NCI-H526 treated with DMSO at 0.1 percent for 48 hours (cell line): Measurements from ENCODE around the gene NLRP9.
"Not testable (repeated sequence)": the region's sequence is repeated elsewhere in the genome, so short reads cannot be mapped to it uniquely, and the experiment has no call there.

Experiments used
- DNase-seq: peaks from one replicate; lab custom pipeline; 2025; lab: John Stamatoyannopoulos, UW

NLRP9 gene

GRCh38 chr19:55738302-55738701, at the start of gene NLRP9:
NLRP9 (minus strand) TSS chr19:55738402; CDS start chr19:55738374, 28 bp downstream.
- no peak for DNase-seq

GRCh38 chr19:55781112-55781511, 42.9 kb upstream of the NLRP9 start:
- no peak for DNase-seq

- no peak for DNase-seq
These were observed 40.1 kb upstream of the NLRP9 start for GRCh38 chr19:55778331-55778730.

GRCh38 chr19:55777528-55777927, 39.3 kb upstream of the NLRP9 start:
- peak; percentile 31 for DNase-seq

GRCh38 chr19:55769632-55770031, 31.4 kb upstream of the NLRP9 start:
- not testable (repeated sequence) for DNase-seq

- DNase-seq, result not testable (repeated sequence)
These were observed 30.6 kb upstream of the NLRP9 start, which contains the start of gene RFPL4AL1 for GRCh38 chr19:55768818-55769217. RFPL4AL1 (plus strand) TSS chr19:55769118; CDS start chr19:55771805, 2,687 bp downstream.

- DNase-seq, result no peak
These were observed 28.3 kb upstream of the NLRP9 start for GRCh38 chr19:55766466-55766865.

GRCh38 chr19:55758797-55759196, 20.6 kb upstream of the NLRP9 start, which contains the start of gene RFPL4A:
RFPL4A (plus strand) TSS chr19:55759097; CDS start chr19:55761801, 2,704 bp downstream.
- not testable (repeated sequence) for DNase-seq

- DNase-seq, result not testable (repeated sequence)
These were observed 18.6 kb upstream of the NLRP9 start for GRCh38 chr19:55756808-55757207.

GRCh38 chr19:55753401-55753800, 15.2 kb upstream of the NLRP9 start:
- no peak for DNase-seq

- DNase-seq, result no peak
These were observed 12.5 kb upstream of the NLRP9 start for GRCh38 chr19:55750715-55751114.

GRCh38 chr19:55730378-55730777, 7.8 kb downstream of the NLRP9 start:
- not testable (repeated sequence) for DNase-seq

- no peak for DNase-seq
These were observed 14.7 kb downstream of the NLRP9 start for GRCh38 chr19:55723491-55723890.

GRCh38 chr19:55720801-55721200, 17.4 kb downstream of the NLRP9 start:
- DNase-seq, result no peak

- DNase-seq, result no peak
These were observed 17.9 kb downstream of the NLRP9 start for GRCh38 chr19:55720214-55720746.

GRCh38 chr19:55717879-55718711, 20.1 kb downstream of the NLRP9 start:
- not testable (repeated sequence) for DNase-seq

GRCh38 chr19:55717251-55717650, 21.0 kb downstream of the NLRP9 start:
- DNase-seq, result no peak

- no peak for DNase-seq
These were observed 21.7 kb downstream of the NLRP9 start for GRCh38 chr19:55716531-55716930.

GRCh38 chr19:55712804-55713631, 25.2 kb downstream of the NLRP9 start:
- DNase-seq, result no peak

GRCh38 chr19:55711719-55712118, 26.5 kb downstream of the NLRP9 start:
- no peak for DNase-seq

GRCh38 chr19:55705972-55706371, 32.2 kb downstream of the NLRP9 start:
- DNase-seq, result no peak

GRCh38 chr19:55704494-55705245, 33.5 kb downstream of the NLRP9 start:
- DNase-seq, result no peak
